Measurements from ENCODE around the gene CSRP1. TPM values are rescaled to one million over a fixed set of nuclear protein-coding genes. Genes with fewer than 3 reads are reported as not detected.
A peak's percentile ranks its signal among the peaks of the same experiment; 100 is the strongest.

Gene CSRP1
- total RNA-seq, 1 experiment from 2014 or later = 14.3 TPM

DNA sequence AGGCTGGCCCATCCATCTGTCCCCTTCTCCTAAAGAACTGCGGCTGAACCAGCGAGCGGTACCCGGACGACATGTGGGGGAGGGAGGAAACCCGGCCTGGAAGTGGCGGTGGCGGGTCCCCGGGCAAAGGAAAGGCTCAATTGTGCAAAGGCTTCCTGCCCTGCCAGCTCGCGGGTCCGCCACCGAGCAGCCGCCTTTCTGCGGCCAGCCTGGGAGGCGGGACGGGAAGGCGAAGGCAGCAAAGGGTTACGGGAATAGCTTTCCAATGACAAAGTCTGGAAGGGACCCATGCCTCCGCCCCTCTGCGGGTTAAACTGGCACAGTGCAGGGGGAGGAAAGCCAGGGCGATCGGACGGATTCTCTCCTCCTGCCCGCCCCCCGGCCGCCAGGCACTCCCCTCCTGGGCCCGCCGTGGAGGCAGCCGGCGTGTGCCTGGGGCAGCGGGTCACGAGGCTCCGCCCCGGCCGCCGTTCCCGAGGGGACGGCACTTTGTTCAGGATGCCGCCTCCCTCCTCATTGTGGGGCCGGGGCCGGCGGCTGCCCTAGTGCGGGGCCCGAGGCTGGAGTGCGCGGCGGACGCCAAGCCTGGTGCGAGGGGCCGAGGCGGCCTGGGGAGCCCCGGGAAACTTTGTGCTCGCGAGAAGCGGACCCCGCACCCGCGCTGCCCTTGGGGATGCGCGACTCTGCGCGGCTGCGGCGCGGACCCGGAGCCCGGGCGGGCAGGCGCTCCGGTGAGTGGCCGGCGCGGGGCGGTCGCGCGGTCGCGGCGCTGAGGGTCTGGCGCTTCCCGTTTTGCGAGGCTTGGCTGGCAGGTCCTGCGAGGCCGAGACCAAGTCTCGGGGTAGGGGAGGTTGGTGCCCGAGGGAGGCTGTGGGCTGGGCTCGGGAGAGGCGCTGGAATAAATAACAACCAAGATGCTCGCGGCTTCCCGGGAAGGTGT lies 32.0 kb upstream of the CSRP1 start, which contains the start of gene NAV1:
Gene NAV1 (plus strand): TSS at position 516 of the 940 bp plus-strand sequence. CDS start 83,758 bp downstream, outside the sequence.
- H3K27ac Mint-ChIP-seq = no peak within 1 kb of the TSS
- CTCF ChIA-PET = interaction anchor here (0.6 to 5.9 kb wide), 18 partner anchors 8 to 471 kb away, joined by 3 to 43 read pairs (median 8); partner anchors contain the start of genes ELF3 and SHISA4
- H3K9me3 Mint-ChIP-seq = no peaks in the 10 kb centered on the region
- H3K36me3 Mint-ChIP-seq = no peaks in the 10 kb centered on the region
- H3K4me3 Mint-ChIP-seq = peak within 1 kb of the TSS; percentile 88
- peak; percentile 65 for DNase-seq (ENCODE audit: low spot score)
- peaks cover 32% of the 10 kb centered on the region for H3K4me1 Mint-ChIP-seq
- ATAC-seq = peak; percentile 63
- peaks cover 64% of the 10 kb centered on the region for H3K27me3 Mint-ChIP-seq (ENCODE audit: low read depth)
- POLR2A ChIA-PET = interaction anchor here (1.0 kb wide), 1 partner anchor 8 kb away, joined by 3 read pairs; no protein-coding TSS in a partner anchor
- no peak; the same call in 1 of the 2 replicates for TF ChIP-seq FOXP1 (CRISPR knock-in tag; IDR thresholded peaks at IDR 0.05; ENCODE audit: borderline replicate concordance)
- TF ChIP-seq ZSCAN18 (CRISPR knock-in tag; IDR thresholded peaks at IDR 0.05) = no peak
- TF ChIP-seq, protein P1, sequence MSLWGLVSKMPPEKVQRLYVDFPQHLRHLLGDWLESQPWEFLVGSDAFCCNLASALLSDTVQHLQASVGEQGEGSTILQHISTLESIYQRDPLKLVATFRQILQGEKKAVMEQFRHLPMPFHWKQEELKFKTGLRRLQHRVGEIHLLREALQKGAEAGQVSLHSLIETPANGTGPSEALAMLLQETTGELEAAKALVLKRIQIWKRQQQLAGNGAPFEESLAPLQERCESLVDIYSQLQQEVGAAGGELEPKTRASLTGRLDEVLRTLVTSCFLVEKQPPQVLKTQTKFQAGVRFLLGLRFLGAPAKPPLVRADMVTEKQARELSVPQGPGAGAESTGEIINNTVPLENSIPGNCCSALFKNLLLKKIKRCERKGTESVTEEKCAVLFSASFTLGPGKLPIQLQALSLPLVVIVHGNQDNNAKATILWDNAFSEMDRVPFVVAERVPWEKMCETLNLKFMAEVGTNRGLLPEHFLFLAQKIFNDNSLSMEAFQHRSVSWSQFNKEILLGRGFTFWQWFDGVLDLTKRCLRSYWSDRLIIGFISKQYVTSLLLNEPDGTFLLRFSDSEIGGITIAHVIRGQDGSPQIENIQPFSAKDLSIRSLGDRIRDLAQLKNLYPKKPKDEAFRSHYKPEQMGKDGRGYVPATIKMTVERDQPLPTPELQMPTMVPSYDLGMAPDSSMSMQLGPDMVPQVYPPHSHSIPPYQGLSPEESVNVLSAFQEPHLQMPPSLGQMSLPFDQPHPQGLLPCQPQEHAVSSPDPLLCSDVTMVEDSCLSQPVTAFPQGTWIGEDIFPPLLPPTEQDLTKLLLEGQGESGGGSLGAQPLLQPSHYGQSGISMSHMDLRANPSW (CRISPR knock-in tag; conservative IDR thresholded peaks at IDR 0.05; ENCODE audit: low read depth) = no peak
- TF ChIP-seq GTF2I (CRISPR knock-in tag; conservative IDR thresholded peaks at IDR 0.05) = no peak
- TF ChIP-seq TP53 (CRISPR knock-in tag; IDR thresholded peaks at IDR 0.05) = peak; percentile 32; the same call in 1 of the 2 replicates
- TF ChIP-seq, protein P2, sequence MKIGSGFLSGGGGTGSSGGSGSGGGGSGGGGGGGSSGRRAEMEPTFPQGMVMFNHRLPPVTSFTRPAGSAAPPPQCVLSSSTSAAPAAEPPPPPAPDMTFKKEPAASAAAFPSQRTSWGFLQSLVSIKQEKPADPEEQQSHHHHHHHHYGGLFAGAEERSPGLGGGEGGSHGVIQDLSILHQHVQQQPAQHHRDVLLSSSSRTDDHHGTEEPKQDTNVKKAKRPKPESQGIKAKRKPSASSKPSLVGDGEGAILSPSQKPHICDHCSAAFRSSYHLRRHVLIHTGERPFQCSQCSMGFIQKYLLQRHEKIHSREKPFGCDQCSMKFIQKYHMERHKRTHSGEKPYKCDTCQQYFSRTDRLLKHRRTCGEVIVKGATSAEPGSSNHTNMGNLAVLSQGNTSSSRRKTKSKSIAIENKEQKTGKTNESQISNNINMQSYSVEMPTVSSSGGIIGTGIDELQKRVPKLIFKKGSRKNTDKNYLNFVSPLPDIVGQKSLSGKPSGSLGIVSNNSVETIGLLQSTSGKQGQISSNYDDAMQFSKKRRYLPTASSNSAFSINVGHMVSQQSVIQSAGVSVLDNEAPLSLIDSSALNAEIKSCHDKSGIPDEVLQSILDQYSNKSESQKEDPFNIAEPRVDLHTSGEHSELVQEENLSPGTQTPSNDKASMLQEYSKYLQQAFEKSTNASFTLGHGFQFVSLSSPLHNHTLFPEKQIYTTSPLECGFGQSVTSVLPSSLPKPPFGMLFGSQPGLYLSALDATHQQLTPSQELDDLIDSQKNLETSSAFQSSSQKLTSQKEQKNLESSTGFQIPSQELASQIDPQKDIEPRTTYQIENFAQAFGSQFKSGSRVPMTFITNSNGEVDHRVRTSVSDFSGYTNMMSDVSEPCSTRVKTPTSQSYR (CRISPR knock-in tag; IDR thresholded peaks at IDR 0.05) = no peak
- TF ChIP-seq, protein P3, sequence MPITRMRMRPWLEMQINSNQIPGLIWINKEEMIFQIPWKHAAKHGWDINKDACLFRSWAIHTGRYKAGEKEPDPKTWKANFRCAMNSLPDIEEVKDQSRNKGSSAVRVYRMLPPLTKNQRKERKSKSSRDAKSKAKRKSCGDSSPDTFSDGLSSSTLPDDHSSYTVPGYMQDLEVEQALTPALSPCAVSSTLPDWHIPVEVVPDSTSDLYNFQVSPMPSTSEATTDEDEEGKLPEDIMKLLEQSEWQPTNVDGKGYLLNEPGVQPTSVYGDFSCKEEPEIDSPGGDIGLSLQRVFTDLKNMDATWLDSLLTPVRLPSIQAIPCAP (CRISPR knock-in tag; IDR thresholded peaks at IDR 0.05) = no peak
- TF ChIP-seq ZBTB21 (CRISPR knock-in tag; IDR thresholded peaks at IDR 0.05; ENCODE audit: borderline replicate concordance) = no peak
- TF ChIP-seq ZBTB43 (CRISPR knock-in tag; IDR thresholded peaks at IDR 0.05) = no peak
- no peak for TF ChIP-seq ZNF232 (CRISPR knock-in tag; IDR thresholded peaks at IDR 0.05)
- TF ChIP-seq ETV6 (CRISPR knock-in tag; IDR thresholded peaks at IDR 0.05) = no peak
- TF ChIP-seq, protein P4, sequence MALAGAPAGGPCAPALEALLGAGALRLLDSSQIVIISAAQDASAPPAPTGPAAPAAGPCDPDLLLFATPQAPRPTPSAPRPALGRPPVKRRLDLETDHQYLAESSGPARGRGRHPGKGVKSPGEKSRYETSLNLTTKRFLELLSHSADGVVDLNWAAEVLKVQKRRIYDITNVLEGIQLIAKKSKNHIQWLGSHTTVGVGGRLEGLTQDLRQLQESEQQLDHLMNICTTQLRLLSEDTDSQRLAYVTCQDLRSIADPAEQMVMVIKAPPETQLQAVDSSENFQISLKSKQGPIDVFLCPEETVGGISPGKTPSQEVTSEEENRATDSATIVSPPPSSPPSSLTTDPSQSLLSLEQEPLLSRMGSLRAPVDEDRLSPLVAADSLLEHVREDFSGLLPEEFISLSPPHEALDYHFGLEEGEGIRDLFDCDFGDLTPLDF (CRISPR knock-in tag; IDR thresholded peaks at IDR 0.05) = no peak
- TF ChIP-seq GABPB1 (CRISPR knock-in tag; IDR thresholded peaks at IDR 0.05) = no peak
- TF ChIP-seq ESRRA (CRISPR knock-in tag; IDR thresholded peaks at IDR 0.05; ENCODE audit: borderline replicate concordance) = no peak
- no peak for TF ChIP-seq KAT7 (CRISPR knock-in tag; IDR thresholded peaks at IDR 0.05; ENCODE audit: borderline replicate concordance)
- TF ChIP-seq ZNF219 (CRISPR knock-in tag; IDR thresholded peaks at IDR 0.05; ENCODE audit: borderline replicate concordance) = 0 out of 2 replicates have a peak, but pooled peaks have one; percentile 14
- TF ChIP-seq, protein P5, sequence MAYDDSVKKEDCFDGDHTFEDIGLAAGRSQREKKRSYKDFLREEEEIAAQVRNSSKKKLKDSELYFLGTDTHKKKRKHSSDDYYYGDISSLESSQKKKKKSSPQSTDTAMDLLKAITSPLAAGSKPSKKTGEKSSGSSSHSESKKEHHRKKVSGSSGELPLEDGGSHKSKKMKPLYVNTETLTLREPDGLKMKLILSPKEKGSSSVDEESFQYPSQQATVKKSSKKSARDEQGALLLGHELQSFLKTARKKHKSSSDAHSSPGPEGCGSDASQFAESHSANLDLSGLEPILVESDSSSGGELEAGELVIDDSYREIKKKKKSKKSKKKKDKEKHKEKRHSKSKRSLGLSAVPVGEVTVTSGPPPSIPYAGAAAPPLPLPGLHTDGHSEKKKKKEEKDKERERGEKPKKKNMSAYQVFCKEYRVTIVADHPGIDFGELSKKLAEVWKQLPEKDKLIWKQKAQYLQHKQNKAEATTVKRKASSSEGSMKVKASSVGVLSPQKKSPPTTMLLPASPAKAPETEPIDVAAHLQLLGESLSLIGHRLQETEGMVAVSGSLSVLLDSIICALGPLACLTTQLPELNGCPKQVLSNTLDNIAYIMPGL (CRISPR knock-in tag; IDR thresholded peaks at IDR 0.05) = no peak
- no peak for TF ChIP-seq ZNF425 (CRISPR knock-in tag; conservative IDR thresholded peaks at IDR 0.05)
- no peak for TF ChIP-seq CBFB (CRISPR knock-in tag; IDR thresholded peaks at IDR 0.05; ENCODE audit: low read depth)
